NB4 (cell line): ENCODE results near the gene TFPT.

ENCODE experiments used
- DNase-seq: peaks from one replicate; pipeline ENCODE4 v3.0.0; 2010; ENCODE audit warnings: low read depth
- H3K4me3 ChIP-seq: one replicate; pipeline ENCODE4 v1.5.1; 2011; ENCODE audit warnings: mild to moderate bottlenecking, low read depth, low read length, moderate library complexity
- MYC ChIP-seq: IDR thresholded peaks from 2 replicates; pipeline ENCODE4 v1.6.1; 2011; ENCODE audit warnings: low read depth, low read length
- POLR2A ChIP-seq: IDR thresholded peaks from 2 replicates; pipeline ENCODE4 v1.6.1; 2011; ENCODE audit warnings: mild to moderate bottlenecking; ENCODE audit not compliant: insufficient read length; ENCODE audit errors: extremely low read depth
- TF ChIP-seq, protein P1 (sequence below): IDR thresholded peaks from 2 replicates; pipeline ENCODE4 v1.6.1; 2011; ENCODE audit warnings: low read depth, low read length
- TF ChIP-seq, protein P2 (sequence below): IDR thresholded peaks from one replicate; pipeline ENCODE4 v1.5.1; 2012; ENCODE audit warnings: low read depth, low read length

Gene TFPT

GRCh38 chr19:54128441-54128725, 12.9 kb upstream of the TFPT start:
- DNase-seq, result no peak
- TF ChIP-seq, protein P1, sequence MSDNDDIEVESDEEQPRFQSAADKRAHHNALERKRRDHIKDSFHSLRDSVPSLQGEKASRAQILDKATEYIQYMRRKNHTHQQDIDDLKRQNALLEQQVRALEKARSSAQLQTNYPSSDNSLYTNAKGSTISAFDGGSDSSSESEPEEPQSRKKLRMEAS, result no peak
- TF ChIP-seq, protein P2, sequence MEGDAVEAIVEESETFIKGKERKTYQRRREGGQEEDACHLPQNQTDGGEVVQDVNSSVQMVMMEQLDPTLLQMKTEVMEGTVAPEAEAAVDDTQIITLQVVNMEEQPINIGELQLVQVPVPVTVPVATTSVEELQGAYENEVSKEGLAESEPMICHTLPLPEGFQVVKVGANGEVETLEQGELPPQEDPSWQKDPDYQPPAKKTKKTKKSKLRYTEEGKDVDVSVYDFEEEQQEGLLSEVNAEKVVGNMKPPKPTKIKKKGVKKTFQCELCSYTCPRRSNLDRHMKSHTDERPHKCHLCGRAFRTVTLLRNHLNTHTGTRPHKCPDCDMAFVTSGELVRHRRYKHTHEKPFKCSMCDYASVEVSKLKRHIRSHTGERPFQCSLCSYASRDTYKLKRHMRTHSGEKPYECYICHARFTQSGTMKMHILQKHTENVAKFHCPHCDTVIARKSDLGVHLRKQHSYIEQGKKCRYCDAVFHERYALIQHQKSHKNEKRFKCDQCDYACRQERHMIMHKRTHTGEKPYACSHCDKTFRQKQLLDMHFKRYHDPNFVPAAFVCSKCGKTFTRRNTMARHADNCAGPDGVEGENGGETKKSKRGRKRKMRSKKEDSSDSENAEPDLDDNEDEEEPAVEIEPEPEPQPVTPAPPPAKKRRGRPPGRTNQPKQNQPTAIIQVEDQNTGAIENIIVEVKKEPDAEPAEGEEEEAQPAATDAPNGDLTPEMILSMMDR, result no peak
- TF ChIP-seq POLR2A, result no peak
- TF ChIP-seq MYC, result no peak
- no peak overlapping the region for H3K4me3 ChIP-seq

DNA sequence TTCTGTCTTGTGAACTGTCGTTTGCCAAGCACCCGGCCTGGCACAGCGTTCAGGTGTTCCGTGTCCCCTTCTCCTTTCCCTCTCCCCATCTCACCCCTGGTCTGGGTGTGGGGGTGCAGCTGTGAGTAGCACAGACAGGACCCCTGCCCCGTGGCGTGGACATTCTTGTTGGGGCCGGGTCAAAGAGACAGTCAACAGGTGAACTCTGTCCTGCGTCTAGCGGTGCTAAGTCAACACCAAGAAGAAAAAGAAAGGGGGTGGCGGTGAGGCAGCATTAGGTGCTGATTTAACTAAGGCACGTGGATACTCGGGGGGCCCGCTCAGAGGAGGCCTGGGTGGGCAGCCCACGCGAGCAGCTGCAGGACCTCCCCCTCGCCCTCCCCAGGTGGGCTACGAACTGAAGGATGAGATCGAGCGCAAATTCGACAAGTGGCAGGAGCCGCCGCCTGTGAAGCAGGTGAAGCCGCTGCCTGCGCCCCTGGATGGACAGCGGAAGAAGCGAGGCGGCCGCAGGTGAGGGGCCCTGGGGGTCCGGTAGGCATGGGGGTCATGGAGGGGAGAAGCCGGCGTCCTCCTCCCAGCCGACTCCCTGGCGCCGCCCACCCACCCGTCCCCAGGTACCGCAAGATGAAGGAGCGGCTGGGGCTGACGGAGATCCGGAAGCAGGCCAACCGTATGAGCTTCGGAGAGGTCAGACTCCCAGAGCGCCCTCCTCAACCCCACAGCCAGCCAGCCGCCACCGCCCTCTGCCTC, 12.4 kb upstream of the TFPT start:
- no peak for DNase-seq
- H3K4me3 ChIP-seq, result no peak overlapping the region
- TF ChIP-seq, protein P1, result no peak
- TF ChIP-seq POLR2A (no peak), MYC (no peak)
- TF ChIP-seq, protein P2, result no peak

- H3K4me3 ChIP-seq, result no peak overlapping the region
- no peak for DNase-seq
- no peak for TF ChIP-seq MYC
- no peak for TF ChIP-seq POLR2A
- TF ChIP-seq, protein P2, result no peak
- TF ChIP-seq, protein P1, result no peak
Observed at GRCh38 chr19:54125713-54126112, 10.3 kb upstream of the TFPT start.

GRCh38 chr19:54124393-54124792, 8.9 kb upstream of the TFPT start:
- no peak overlapping the region for H3K4me3 ChIP-seq
- TF ChIP-seq, protein P2, result no peak
- TF ChIP-seq MYC (no peak), POLR2A (no peak)
- TF ChIP-seq, protein P1, result no peak
- DNase-seq, result no peak

DNA sequence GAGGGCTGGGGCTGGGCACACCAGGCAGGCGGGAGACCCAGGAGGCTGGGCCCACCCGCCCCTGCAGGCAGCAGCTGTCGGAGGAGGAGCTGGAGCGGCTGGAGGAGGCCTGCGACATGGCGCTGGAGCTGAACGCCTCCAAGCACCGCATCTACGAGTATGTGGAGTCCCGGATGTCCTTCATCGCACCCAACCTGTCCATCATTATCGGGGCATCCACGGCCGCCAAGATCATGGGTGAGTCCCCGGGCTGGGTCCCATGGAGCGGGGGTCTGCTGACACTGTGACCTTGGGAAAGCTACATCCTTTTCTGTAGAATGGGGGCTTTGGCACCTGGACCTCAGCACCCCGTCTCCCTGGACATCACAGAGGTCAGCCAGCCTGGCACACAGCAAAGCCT, 8.2 kb upstream of the TFPT start:
- no peak overlapping the region for H3K4me3 ChIP-seq
- DNase-seq, result no peak
- TF ChIP-seq, protein P2, result no peak
- TF ChIP-seq POLR2A, result no peak
- no peak for TF ChIP-seq MYC
- TF ChIP-seq, protein P1, result no peak

GRCh38 chr19:54121259-54121658, 5.8 kb upstream of the TFPT start:
- TF ChIP-seq POLR2A (no peak), MYC (no peak)
- TF ChIP-seq, protein P2, result no peak
- TF ChIP-seq, protein P1, result no peak
- no peak for DNase-seq

More at GRCh38 chr19:54121259-54121658, 5.8 kb upstream of the TFPT start:
- H3K4me3 ChIP-seq, result no peak overlapping the region
